ENCODE data around the gene BBC3.

The BBC3 gene

GRCh38 chr19:47231215-47232054 lies 436 bp upstream of the BBC3 start:
- H3K27me3 ChIP-seq (ENCODE audit: insufficient read depth, low read length, poor library complexity), result no peaks in the 10 kb centered on the region
- H3K9ac ChIP-seq (ENCODE audit: low read length), result peak overlapping the region; percentile 63
- peak overlapping the region; percentile 7 for H2AK5ac ChIP-seq (ENCODE audit: low read length)
- peak overlapping the region; percentile 33 for H3K4me2 ChIP-seq (ENCODE audit: low read length)
- H3K23ac ChIP-seq (ENCODE audit: low read length), result no peak overlapping the region
- H2BK120ac ChIP-seq (ENCODE audit: low read depth, low read length), result no peak overlapping the region
- H3K18ac ChIP-seq (ENCODE audit: low read length), result peak overlapping the region; percentile 3
- peaks cover 10% of the 10 kb centered on the region for H3K79me1 ChIP-seq (ENCODE audit: low read length)
- H2BK5ac ChIP-seq (ENCODE audit: low read length), result peak overlapping the region; percentile 79
- H2BK15ac ChIP-seq (replicated peaks; ENCODE audit: low read depth), result no peak overlapping the region
- peak overlapping the region; percentile 88 for H3K56ac ChIP-seq (ENCODE audit: low read length)
- WGBS (ENCODE audit: extremely low coverage, insufficient coverage, low lambda C conversion rate), result no CpG with 5 or more reads among the region's 51 CpGs
- H3K4me1 ChIP-seq (ENCODE audit: control insufficient read depth, low read depth, low read length), result peaks cover 8% of the 10 kb centered on the region
- H3K36me3 ChIP-seq (ENCODE audit: control insufficient read depth, insufficient read depth, low read length), result no peaks in the 10 kb centered on the region
- peak overlapping the region; percentile 46 for H3K27ac ChIP-seq (ENCODE audit: low read depth, low read length)
- peaks cover 11% of the 10 kb centered on the region for H3K79me2 ChIP-seq (ENCODE audit: control insufficient read depth, insufficient read depth, low read length)
- no peak overlapping the region for H4K5ac ChIP-seq (ENCODE audit: low read length)
- H4K8ac ChIP-seq (ENCODE audit: low read depth, low read length), result no peak overlapping the region
- no peak overlapping the region for H3K4me3 ChIP-seq (ENCODE audit: low read length)
- DNase-seq, result peak; percentile 74
- peak overlapping the region; percentile 8 for H3K4ac ChIP-seq (ENCODE audit: low read depth, low read length)

- Histone ChIP-seq H4K5ac (ENCODE audit: low read length) (no peak overlapping the region), H2BK15ac (replicated peaks; ENCODE audit: low read depth) (no peak overlapping the region), H3K36me3 (ENCODE audit: control insufficient read depth, insufficient read depth, low read length) (no peaks in the 10 kb centered on the region), H3K4me1 (ENCODE audit: control insufficient read depth, low read depth, low read length) (peaks cover 10% of the 10 kb centered on the region), H2BK120ac (ENCODE audit: low read depth, low read length) (no peak overlapping the region), H3K56ac (ENCODE audit: low read length) (peak overlapping the region; percentile 94), H3K4me2 (ENCODE audit: low read length) (peak overlapping the region; percentile 71), H3K79me2 (ENCODE audit: control insufficient read depth, insufficient read depth, low read length) (peaks cover 11% of the 10 kb centered on the region), H3K4me3 (ENCODE audit: low read length) (peak overlapping the region; percentile 61), H3K23ac (ENCODE audit: low read length) (no peak overlapping the region), H4K8ac (ENCODE audit: low read depth, low read length) (no peak overlapping the region), H3K18ac (ENCODE audit: low read length) (peak overlapping the region; percentile 64), H3K79me1 (ENCODE audit: low read length) (peaks cover 10% of the 10 kb centered on the region), H3K27ac (ENCODE audit: low read depth, low read length) (peak overlapping the region; percentile 56), H2AK5ac (ENCODE audit: low read length) (no peak overlapping the region), H3K4ac (ENCODE audit: low read depth, low read length) (peak overlapping the region; percentile 58), H3K27me3 (ENCODE audit: insufficient read depth, low read length, poor library complexity) (no peaks in the 10 kb centered on the region), H3K9ac (ENCODE audit: low read length) (peak overlapping the region; percentile 85), H2BK5ac (ENCODE audit: low read length) (no peak overlapping the region)
- DNase-seq, result peak; percentile 42
- no CpG with 5 or more reads among the region's 84 CpGs for WGBS (ENCODE audit: extremely low coverage, insufficient coverage, low lambda C conversion rate)
Measured at GRCh38 chr19:47230054-47230920, 712 bp downstream of the BBC3 start.

- Histone ChIP-seq H3K4me3 (ENCODE audit: low read length) (peak overlapping the region; percentile 32), H3K4me1 (ENCODE audit: control insufficient read depth, low read depth, low read length) (peaks cover 10% of the 10 kb centered on the region), H2AK5ac (ENCODE audit: low read length) (no peak overlapping the region), H3K79me2 (ENCODE audit: control insufficient read depth, insufficient read depth, low read length) (peaks cover 11% of the 10 kb centered on the region), H4K8ac (ENCODE audit: low read depth, low read length) (no peak overlapping the region), H3K4me2 (ENCODE audit: low read length) (peak overlapping the region; percentile 19), H3K27me3 (ENCODE audit: insufficient read depth, low read length, poor library complexity) (no peaks in the 10 kb centered on the region), H3K36me3 (ENCODE audit: control insufficient read depth, insufficient read depth, low read length) (no peaks in the 10 kb centered on the region), H3K4ac (ENCODE audit: low read depth, low read length) (no peak overlapping the region), H3K23ac (ENCODE audit: low read length) (no peak overlapping the region), H2BK5ac (ENCODE audit: low read length) (no peak overlapping the region), H3K9ac (ENCODE audit: low read length) (peak overlapping the region; percentile 85), H2BK120ac (ENCODE audit: low read depth, low read length) (no peak overlapping the region), H3K79me1 (ENCODE audit: low read length) (peaks cover 10% of the 10 kb centered on the region), H3K56ac (ENCODE audit: low read length) (peak overlapping the region; percentile 94), H4K5ac (ENCODE audit: low read length) (no peak overlapping the region), H3K27ac (ENCODE audit: low read depth, low read length) (no peak overlapping the region), H3K18ac (ENCODE audit: low read length) (no peak overlapping the region), H2BK15ac (replicated peaks; ENCODE audit: low read depth) (no peak overlapping the region)
- peak; percentile 51 for DNase-seq
- no CpG with 5 or more reads among the region's 9 CpGs for WGBS (ENCODE audit: extremely low coverage, insufficient coverage, low lambda C conversion rate)
Measured at GRCh38 chr19:47229676-47230053, 1.3 kb downstream of the BBC3 start.

GRCh38 chr19:47228937-47229675 lies 1.9 kb downstream of the BBC3 start:
- WGBS (ENCODE audit: extremely low coverage, insufficient coverage, low lambda C conversion rate), result no CpG with 5 or more reads among the region's 10 CpGs
- Histone ChIP-seq H2BK120ac (ENCODE audit: low read depth, low read length) (no peak overlapping the region), H3K36me3 (ENCODE audit: control insufficient read depth, insufficient read depth, low read length) (no peaks in the 10 kb centered on the region)

GRCh38 chr19:47228168-47228936 lies 2.6 kb downstream of the BBC3 start:
- no CpG with 5 or more reads among the region's 50 CpGs for WGBS (ENCODE audit: extremely low coverage, insufficient coverage, low lambda C conversion rate)
- peak overlapping the region; percentile 49 for H2BK5ac ChIP-seq (ENCODE audit: low read length)
- H3K18ac ChIP-seq (ENCODE audit: low read length), result peak overlapping the region; percentile 90

More at GRCh38 chr19:47228937-47229675, 1.9 kb downstream of the BBC3 start:
- no peak overlapping the region for H3K18ac ChIP-seq (ENCODE audit: low read length)
- H3K27me3 ChIP-seq (ENCODE audit: insufficient read depth, low read length, poor library complexity), result no peaks in the 10 kb centered on the region
- peak overlapping the region; percentile 10 for H2AK5ac ChIP-seq (ENCODE audit: low read length)
- H2BK5ac ChIP-seq (ENCODE audit: low read length), result no peak overlapping the region
- no peak overlapping the region for H4K5ac ChIP-seq (ENCODE audit: low read length)
- H3K4me3 ChIP-seq (ENCODE audit: low read length), result peak overlapping the region; percentile 32
- H3K4me1 ChIP-seq (ENCODE audit: control insufficient read depth, low read depth, low read length), result peaks cover 10% of the 10 kb centered on the region
- H3K4me2 ChIP-seq (ENCODE audit: low read length), result peak overlapping the region; percentile 71
- H3K79me1 ChIP-seq (ENCODE audit: low read length), result peaks cover 10% of the 10 kb centered on the region
- peak; percentile 43 for DNase-seq
- peaks cover 11% of the 10 kb centered on the region for H3K79me2 ChIP-seq (ENCODE audit: control insufficient read depth, insufficient read depth, low read length)
- no peak overlapping the region for H3K23ac ChIP-seq (ENCODE audit: low read length)
- H3K27ac ChIP-seq (ENCODE audit: low read depth, low read length), result no peak overlapping the region
- H3K56ac ChIP-seq (ENCODE audit: low read length), result peak overlapping the region; percentile 94
- H3K9ac ChIP-seq (ENCODE audit: low read length), result peak overlapping the region; percentile 85
- no peak overlapping the region for H2BK15ac ChIP-seq (replicated peaks; ENCODE audit: low read depth)
- H4K8ac ChIP-seq (ENCODE audit: low read depth, low read length), result no peak overlapping the region
- no peak overlapping the region for H3K4ac ChIP-seq (ENCODE audit: low read depth, low read length)

More at GRCh38 chr19:47228168-47228936, 2.6 kb downstream of the BBC3 start:
- Histone ChIP-seq H2BK120ac (ENCODE audit: low read depth, low read length) (peak overlapping the region; percentile 94), H3K4ac (ENCODE audit: low read depth, low read length) (peak overlapping the region; percentile 96), H3K4me1 (ENCODE audit: control insufficient read depth, low read depth, low read length) (peaks cover 10% of the 10 kb centered on the region), H2BK15ac (replicated peaks; ENCODE audit: low read depth) (no peak overlapping the region), H3K36me3 (ENCODE audit: control insufficient read depth, insufficient read depth, low read length) (no peaks in the 10 kb centered on the region), H3K27me3 (ENCODE audit: insufficient read depth, low read length, poor library complexity) (no peaks in the 10 kb centered on the region), H3K27ac (ENCODE audit: low read depth, low read length) (peak overlapping the region; percentile 96), H3K4me2 (ENCODE audit: low read length) (peak overlapping the region; percentile 71), H3K56ac (ENCODE audit: low read length) (peak overlapping the region; percentile 94), H3K79me1 (ENCODE audit: low read length) (peaks cover 10% of the 10 kb centered on the region), H3K23ac (ENCODE audit: low read length) (no peak overlapping the region), H3K9ac (ENCODE audit: low read length) (peak overlapping the region; percentile 85), H4K8ac (ENCODE audit: low read depth, low read length) (peak overlapping the region; percentile 41), H4K5ac (ENCODE audit: low read length) (no peak overlapping the region), H3K79me2 (ENCODE audit: control insufficient read depth, insufficient read depth, low read length) (peaks cover 11% of the 10 kb centered on the region), H3K4me3 (ENCODE audit: low read length) (peak overlapping the region; percentile 38), H2AK5ac (ENCODE audit: low read length) (no peak overlapping the region)
- peak; percentile 71 for DNase-seq

Measured in mesendoderm (in vitro differentiated cells).